DMS79 treated with DMSO at 0.1 percent for 48 hours (cell line): ENCODE data around the gene OLFM2.
A peak's percentile ranks its signal among the peaks of the same experiment; 100 is the strongest.
"Not testable (repeated sequence)": the region's sequence is repeated elsewhere in the genome, so short reads cannot be mapped to it uniquely, and the experiment has no call there.

Experiments used
- DNase-seq: peaks from one replicate; lab custom pipeline; 2025; lab: John Stamatoyannopoulos, UW

Gene OLFM2

DNA sequence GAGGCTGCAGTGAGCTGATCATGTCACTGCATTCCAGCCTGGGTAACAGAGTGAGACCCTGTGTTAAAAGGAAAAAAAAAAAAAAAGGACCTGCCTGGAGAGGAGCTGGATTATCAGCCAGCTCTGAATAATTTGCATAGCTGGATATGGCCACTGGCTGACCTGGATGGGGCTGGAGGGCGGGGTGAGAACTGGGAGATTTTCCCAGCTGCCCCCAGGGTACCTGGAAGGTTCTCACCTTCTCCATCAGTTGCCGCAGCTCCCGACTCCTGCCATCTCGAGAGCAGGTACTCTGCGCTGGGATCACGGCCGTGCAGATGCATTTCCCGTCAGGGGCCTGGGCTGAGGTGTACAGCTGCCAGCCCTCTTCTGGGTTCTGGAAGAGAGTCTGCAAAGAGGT is 75.9 kb downstream of the OLFM2 start:
- no peak for DNase-seq

DNA sequence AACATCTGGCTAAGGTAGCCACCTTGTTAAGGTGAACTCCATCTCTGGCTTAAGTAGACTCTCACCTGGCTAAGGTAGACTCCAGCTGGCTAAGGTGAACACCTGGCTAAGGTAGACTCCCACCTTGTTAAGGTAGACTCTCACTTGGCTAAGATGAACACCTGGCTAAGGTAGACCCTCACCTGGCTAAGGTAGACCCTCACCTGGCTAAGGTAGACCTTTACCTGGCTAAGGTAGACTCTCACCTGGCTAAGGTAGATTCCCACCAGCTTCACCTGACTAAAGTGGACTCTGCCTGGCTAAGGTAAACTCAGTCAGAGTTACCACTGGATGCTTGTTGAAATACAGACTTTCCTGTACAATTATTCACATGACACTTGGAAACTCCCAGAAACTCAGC is 77.5 kb downstream of the OLFM2 start:
- no peak for DNase-seq

DNA sequence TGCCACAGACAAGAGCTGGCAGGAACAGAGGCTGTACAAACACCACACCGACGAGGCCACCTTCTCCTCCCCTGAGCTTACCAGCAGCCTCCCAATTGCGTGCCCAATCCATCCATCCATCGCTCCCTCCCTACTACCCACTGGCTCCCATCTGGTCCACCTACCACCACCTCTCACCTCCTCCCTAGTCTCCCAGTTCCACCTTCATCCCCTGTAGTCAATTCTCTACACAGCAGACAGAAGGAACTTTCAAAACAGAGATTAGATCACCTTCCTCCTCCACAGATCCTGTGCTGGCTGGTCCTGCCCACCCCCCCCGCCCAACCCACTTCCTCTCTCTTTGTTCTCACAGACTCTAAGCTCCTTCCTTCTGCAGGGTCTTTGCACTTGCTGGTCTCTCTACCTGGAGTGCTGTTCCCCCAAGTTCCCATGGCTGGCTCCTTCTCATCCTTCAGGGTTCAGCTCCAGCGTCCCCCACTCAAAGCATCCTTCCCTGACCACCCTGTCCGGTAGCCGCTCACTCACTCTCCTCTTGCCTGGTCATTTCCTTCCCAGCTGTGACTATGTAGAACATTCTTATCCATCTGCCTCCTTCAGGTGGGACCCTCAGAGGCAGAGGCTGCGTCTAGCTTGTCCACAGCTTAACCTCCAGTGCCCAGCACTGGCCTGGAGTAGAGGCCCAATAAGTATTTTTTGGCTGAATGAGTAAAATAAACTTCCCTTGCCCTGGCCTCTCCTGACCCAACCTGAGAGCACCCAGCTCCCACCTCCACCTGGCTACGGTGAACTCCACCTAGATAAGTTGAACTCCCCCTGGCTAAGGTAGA is 78.2 kb downstream of the OLFM2 start:
- DNase-seq, result no peak

DNA sequence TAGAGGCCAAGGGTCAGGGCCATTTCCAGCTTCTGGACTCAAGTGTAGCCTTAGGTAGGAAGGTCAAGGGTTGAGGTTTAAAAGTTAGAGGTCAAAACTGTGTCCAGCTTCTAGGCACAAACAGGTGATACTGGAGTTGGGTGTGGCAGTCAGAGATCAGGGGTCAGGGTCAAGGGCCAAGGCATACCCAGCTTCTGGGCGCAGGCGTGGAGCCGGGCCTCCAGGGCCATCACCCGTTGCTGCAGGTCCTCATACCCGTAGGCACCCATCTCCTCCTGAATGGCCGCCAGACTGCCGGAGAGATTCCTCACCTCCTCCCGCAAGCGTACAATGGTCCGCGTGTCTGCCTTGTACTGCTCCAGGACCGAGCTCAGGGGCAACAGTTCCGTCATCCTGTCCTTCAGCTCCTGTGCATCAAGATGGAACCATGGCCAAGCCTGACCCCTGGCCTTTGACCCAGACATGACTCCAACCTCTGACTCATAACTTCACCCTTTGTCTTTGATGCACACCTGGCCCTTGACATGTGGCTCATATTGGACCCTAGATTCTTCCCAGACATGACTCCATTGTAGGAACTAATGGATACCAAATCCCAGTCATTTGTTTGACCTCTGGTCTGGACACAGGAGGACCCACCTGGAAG is 79.1 kb downstream of the OLFM2 start:
- no peak for DNase-seq

DNA sequence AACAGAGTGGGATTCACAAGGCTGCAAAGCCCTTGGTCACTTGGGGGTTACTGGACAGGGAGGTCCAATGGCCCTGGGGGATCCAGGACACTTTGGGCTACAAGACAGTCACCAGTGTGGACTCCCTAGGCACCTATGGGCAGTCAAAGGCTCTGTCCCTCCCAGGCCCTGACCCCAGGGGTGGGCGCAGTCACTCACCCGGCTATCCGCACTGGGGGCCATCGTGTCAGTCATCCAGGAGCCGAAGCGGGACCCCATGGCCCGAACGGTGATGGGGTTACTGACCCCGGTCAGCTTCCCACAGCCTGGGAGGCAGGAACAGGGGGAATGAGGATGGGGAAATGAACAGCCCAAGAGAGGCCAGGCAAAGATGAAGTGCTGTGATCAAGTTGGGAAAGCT is 79.7 kb downstream of the OLFM2 start:
- no peak for DNase-seq

DNA sequence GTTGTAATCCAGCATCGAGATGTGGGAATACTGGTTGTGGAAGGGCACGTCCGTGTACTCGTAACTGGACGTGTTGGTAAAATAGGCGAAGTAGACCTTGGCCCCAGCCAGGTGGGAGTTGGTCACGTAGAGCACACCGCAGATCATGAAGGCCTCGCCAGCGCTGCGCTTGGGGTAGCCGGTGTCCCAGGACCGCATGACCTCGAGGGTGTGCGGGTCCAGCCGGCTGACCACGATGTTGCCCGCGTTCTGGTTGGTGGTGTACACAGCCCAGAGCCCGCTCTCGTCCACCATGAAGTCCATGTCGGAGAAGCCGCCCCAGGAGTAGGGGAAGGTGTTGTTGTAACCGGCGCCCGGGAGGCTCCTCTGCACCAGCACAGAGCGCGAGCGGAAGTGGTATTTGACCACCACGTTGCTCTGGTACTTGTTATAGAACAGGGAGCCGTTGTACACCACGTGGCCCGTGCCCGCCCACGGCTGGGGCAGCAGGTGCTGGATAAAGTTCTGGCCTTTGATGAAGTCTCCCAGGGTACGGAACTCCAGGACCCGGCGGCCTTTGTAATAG is 82.0 kb downstream of the OLFM2 start:
- DNase-seq, result no peak

DNA sequence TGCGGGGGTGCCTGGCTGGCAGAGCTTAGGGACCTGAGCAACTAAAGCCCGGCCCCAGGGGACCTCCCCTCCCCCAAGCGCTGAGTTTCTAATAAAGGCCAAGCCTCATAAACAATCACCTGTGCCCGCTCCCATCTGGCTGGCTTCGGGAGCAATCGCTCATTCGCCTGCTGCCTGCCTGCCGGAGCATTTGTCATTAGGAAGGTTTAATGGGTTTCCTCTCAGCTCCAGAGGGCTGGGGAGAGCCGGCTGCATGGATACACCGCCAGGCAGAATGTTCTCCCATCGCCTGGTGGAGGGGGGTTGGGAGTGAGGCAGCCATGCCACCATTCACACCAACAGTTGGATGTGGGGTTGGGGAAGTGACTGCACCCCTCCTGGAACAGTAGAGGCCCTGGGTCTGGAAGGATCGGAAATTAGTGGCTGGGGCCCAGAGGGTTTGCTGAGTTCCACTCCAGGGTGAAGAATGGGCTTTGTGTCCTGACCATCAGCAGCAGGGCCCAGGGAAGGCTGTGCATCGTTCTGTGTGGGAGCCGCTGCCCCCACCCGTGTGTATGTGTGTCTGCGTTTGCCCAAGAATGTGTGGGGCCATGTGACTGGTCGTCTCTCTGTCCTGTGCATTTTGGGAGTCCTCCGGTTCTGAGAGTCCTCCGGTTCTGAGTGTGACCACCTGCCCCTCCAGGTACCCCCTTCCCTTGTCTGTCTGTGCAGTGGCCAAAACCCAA is 85.9 kb downstream of the OLFM2 start:
- no peak for DNase-seq

DNA sequence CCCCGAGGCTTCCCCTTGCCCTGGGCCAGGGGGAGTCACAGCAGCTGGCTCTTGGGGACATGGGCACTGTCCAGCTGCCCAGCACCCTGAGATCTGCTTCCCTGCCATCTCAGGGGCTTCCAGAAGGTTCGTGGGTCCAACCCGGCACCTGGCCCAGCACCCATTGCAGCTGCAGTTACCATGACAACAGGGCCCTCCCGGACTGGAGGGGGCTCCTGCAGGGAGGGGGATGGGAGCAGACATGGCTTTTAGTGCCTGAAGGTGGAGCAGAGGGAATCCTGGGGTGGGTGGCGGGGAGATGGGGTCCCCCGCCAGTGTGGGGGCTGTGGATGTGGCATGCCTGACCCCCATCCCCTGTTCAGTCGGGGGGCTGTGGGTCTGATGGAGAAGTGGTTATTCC is 86.5 kb downstream of the OLFM2 start:
- DNase-seq, result no peak

DNA sequence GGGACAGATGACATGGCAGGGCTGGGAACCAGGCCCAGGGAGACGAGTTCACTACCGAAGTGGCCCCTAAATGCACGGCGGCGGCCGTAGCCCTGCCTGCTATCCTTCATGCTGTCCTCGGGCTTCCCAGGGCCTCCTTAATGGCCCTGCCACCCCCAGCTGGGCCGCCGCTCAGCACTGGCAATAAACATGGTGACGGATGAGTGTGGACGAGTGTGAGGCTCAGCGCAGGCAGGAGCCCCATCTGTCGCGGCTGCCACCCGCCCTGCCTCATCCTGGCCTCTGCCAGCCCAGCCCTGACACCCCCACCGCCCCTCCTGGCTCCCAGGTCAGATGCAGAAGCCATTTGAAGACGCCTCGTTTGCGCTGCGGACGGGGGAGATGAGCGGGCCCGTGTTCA is 87.6 kb downstream of the OLFM2 start:
- no peak for DNase-seq

DNA sequence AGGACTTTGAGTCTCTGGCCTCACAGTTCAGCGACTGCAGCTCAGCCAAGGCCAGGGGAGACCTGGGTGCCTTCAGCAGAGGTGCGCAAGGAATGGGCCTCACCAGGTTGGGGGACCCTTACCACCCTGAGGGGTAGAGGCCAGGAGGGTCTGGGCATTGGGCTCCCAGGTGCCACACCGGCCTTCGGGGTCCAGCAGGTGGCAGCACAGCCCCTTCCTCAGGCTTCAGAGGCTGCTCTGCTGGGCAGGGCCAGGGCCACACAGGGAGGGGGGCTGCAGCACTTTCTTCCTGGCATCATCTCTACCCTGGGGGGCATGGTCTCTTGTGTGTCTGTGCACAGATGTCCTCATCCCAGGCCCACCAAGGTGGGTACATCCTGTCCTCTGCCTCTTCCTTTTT is 88.3 kb downstream of the OLFM2 start:
- no peak for DNase-seq

DNA sequence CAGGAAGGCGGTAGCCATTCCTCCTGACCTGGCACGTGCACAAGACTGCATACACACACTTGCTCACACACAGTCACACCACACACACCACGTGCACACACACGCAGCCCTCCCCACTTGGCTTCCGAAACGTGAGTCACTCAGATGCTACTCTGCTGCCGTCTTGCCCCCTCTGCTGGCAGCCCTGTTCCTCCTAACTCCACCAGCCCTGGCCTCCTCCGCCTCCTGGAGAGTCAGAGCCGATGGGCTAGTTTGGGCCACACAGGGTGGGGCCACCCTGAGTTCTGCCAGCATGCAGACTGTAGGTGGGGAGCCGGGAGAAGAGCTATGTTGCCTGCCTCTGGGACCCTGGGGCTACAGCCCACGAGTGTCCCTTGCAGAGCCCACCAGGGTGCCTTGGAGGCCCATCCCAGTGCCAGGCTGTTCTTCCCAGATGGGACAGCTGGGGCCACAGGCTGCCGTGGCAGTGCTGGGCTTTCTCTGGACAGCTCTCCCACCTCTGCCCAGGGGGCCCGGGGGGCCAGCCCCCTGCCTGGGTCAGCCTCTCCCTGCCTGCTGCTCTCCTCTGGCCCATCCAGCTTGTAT is 89.1 kb downstream of the OLFM2 start:
- DNase-seq, result no peak

DNA sequence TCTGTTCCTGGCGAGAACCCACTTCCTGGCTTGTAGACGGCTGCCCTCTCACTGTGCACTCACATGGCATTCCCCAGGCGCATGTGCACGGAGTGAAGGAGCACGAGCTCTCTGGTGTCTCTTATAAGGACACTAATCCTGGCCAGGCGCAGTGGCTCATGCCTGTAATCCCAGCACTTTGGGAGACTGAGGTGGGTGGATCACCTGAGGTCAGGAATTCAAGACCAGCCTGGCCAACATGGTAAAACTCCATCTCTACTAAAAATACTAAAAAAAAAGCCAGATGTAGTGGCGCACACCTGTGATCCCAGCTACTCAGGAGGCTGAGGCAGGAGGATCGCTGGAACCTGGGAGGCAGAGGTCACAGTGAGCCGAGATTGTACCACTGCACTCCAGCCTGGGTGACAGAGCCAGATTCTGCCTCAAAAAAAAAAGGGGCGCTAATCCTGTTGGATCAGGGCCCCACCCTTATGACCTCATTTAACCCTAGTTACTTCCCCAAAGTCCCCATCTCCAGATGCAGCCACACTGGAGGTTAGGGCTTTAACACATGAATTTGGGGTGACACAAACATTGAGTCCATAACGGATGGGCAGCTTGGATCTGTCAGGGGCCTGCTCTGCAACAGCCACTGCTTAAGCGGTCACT is 92.6 kb downstream of the OLFM2 start:
- not testable (repeated sequence) for DNase-seq

DNA sequence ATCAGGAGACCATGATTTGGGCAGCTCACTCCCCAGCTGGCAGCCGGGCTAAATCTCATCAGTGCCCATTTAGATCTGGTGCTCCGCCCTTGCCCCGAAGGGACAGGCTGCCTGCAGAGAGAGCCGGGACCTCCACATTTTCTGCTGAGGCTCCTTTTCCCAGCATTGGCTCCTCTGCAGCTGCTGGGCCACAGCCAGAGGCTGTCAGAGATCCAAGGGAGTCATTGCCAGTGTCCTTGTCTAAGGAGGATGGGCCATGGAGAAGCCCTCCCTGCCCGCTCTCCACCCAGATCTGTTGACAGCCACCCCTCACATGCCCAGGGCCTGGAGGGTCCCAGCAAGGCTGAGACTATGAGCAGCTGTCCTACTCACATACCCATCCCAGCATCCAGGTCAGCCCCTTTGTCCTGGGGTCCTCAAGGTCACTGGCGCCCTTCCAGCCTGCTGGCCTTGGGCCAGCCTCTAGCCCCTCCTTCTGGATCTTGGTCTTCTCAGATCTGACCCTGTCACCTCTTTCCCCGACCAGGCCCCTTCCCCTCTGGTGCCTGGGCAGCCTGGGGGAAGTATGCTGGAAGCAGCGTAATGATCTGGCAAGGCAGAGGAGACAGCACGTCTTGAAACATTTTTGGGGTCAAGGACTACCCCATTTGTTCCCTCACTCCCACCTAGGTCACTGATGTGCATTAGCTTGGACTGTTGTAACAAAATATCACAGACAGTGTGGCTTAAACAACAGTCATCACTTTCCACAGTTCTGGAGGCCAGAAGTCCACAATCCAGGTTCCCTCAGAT is 93.3 kb downstream of the OLFM2 start:
- DNase-seq, result no peak

DNA sequence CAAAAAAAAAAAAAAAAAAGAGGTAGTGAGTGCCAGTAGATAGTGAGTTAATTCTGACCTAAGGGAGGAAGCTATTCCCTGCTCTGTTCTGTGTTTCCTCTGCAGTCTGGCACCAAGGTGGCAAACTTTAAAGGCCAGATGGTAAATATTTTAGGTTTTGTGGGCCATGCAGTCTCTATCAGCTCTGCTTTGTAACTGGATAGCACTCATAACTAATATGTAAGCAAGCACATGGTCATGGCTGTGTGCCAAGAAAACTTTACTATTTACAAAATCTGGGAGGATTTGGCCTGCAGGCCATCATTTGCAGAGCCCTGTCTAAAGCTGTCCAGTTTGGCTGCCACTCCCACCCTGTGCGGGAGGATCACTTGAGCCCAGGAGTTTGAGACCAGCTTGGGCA is 96.9 kb downstream of the OLFM2 start:
- DNase-seq, result no peak

DNA sequence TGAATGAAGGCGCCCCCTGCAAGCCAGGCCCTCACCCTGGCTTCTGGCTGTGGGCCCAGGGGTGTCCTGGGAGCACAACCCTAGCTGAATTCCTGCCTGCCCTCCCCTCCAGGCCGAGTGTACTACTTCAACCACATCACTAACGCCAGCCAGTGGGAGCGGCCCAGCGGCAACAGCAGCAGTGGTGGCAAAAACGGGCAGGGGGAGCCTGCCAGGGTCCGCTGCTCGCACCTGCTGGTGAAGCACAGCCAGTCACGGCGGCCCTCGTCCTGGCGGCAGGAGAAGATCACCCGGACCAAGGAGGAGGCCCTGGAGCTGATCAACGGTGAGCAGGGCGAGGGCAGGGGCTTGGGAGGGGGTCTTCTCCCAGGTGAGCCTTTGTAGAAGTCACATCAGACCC is 98.0 kb downstream of the OLFM2 start:
- DNase-seq, result no peak

DNA sequence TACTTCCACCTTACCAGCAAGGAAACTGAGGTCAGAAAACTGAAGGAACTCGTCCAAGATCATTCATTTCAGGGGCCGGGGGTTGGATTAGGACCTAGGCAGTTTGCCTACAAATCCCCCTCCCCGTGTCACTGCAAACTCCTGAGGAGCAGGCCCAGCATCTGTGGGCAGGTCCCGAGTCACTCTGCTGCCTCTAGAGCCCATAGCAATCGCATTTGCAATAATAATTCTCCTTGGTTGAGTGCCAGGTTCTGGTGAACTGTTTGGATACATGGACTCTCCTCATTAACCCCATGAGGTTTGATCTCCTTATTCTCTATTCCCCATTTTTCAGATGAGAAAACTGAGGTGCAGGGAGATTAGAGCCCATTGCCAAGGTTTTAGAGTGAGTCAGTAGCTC is 100.3 kb downstream of the OLFM2 start:
- no peak for DNase-seq

DNA sequence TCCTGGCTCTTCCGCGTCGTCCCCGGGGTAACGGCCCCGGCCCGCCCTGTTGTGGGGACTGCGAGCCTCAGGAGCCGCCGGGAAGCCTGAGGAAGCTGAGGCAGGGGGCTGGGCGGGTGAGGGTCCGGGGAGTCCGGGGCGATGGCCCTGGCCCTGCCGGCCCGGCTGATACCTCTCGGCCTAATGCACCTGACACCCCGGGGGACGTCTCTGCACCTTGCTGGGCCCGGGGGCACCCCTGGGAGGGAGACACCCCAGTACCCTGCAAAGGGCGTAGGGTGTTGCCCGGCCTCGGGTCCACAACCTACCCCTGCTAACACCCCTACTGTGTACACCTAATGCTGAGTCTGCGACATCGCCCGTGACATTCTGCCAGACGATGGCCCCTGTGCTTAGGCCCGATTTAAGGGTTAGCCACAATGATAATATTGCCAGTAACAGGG is 100.8 kb downstream of the OLFM2 start:
- no peak for DNase-seq

DNA sequence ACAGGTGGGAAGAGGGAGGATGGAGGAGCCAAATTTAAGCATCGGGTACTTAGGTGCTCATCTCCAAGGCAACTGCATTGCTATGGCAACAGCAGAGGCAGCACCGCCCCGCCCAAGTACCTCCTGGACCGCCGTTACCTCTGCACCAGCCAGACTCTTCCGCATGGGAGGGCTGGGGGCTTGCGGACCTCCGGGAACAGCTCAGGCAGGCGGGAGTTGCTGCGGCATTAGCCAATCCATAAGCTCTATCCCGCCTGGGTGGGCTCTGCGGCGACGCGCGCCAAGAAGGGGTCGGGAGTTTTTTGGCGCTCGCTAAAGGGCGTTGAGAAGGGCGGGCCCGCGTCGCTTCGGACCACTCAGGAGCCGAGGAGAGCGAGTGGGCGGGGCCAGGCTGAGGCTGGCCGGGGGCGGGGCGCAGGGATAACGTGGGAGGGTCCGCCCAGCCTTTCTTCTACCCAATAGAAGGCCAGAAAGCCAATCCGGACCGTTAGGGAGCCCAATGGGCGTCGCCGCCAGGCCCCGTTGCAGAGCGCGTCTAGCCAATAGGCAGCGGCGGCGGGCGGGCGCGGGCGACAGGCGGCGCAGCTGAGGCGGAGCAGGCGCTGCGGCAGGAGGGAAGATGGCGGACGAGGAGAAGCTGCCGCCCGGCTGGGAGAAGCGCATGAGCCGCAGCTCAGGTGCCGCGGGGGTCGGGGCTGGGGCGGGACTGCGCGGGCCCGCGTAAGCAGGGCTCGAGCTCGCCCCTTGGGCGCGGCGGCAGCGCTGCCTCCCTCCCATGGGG is 101.4 kb downstream of the OLFM2 start, which contains the start of gene PIN1:
PIN1 (plus strand) TSS at position 593 of the 781 bp plus-strand sequence; CDS start at position 620, 27 bp downstream.
- DNase-seq, result peak; percentile 98

DNA sequence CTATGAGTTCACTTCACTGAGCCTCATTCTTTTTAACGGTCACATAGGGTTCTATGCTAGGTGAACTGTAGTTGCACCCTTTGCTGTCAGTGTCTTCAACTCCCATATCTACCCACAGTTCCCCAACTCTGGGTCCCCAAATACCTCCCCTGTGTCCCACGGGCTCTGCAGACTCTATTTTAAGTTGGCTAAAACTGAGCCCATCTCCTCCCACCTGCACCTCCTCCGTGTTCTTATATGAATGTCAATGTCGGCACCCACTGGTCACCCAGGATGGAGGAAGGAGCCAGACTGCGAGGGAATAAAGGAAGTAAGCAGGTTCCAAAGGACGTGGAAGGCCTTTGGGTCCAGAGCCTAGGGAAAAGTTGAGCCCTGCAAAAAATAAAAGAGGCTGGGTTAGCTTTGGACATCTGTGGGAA is 102.0 kb downstream of the OLFM2 start:
- no peak for DNase-seq

DNA sequence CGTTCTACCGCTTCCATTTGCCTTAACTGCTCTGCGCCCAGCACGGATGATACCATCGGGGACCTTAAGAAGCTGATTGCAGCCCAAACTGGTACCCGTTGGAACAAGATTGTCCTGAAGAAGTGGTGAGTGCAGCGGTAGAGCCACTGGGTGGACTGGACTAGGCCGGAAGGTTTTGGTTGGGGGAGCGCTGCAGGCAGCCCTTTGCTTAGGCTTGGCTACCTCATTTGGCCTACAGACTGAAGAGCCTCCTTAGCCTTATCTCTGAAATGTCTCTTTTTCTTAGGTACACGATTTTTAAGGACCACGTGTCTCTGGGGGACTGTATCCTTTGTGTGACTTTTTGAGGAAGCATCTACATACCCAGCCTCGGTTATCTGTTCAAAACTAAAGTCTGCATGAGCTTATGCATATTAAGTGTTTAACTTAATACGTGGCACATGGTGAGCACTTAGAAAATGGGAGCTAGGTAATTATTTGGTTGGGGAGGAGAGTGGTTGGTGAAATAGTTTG is 107.7 kb downstream of the OLFM2 start:
- DNase-seq, result no peak
